Erythroblast (primary cell): ENCODE measurements around the gene CXCL1.

ENCODE experiments used
- GATA1 ChIP-seq: IDR thresholded peaks from 2 replicates; pipeline ENCODE4 v1.6.1; 2011; ENCODE audit warnings: low read depth, mild to moderate bottlenecking, control low read depth, low read length, moderate library complexity
- POLR2A ChIP-seq: IDR thresholded peaks from 2 replicates; pipeline ENCODE4 v1.6.1; 2011; ENCODE audit warnings: mild to moderate bottlenecking, low read length

DNA sequence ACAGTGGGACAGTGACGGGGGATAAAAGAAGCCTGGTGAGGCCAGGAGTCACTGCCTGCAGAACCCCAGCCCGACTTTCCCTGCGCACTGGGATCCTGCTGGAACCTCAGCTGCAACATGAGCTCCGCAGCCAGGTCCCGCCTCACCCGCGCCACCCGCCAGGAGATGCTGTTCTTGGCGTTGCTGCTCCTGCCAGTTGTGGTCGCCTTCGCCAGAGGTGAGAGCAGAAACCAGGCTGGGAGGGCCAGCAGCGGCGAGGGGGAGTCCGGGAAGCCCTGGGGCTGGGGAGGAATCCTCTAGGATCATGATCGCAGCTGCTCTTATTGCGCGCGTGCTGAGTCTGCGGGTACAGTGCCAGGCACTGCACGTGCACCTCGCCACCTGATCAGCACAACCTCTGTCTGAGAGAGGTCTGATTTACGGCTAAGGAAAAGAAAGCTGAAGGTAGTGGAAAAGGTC is 15.9 kb upstream of the CXCL1 start, which contains the start of gene PF4V1:
- no peak for TF ChIP-seq POLR2A
- no peak for TF ChIP-seq GATA1
